GM12801 (cell line): Measurements from ENCODE around the gene RIMS3.

Source experiments
- TF ChIP-seq, protein P1 (sequence below): IDR thresholded peaks from one replicate; pipeline ENCODE4 v1.5.1; 2011; ENCODE audit warnings: control low read depth; ENCODE audit not compliant: insufficient read length; ENCODE audit errors: extremely low read depth

Gene RIMS3

DNA sequence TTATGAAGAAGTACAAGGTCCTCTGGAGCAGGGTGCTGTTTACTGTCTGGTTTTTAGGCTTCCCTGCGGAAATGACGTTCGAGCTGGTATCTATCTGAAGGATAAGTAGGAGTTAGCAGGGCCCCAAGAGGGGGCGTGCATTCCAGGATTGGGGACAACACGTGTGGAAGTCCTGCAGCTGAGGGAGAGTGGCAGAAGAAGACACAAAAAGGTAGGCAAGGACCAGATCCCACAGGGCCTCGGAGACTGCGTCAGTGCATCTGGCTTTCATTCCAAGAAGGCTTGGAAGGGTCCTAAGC is 5.9 kb downstream of the RIMS3 start:
- TF ChIP-seq, protein P1, sequence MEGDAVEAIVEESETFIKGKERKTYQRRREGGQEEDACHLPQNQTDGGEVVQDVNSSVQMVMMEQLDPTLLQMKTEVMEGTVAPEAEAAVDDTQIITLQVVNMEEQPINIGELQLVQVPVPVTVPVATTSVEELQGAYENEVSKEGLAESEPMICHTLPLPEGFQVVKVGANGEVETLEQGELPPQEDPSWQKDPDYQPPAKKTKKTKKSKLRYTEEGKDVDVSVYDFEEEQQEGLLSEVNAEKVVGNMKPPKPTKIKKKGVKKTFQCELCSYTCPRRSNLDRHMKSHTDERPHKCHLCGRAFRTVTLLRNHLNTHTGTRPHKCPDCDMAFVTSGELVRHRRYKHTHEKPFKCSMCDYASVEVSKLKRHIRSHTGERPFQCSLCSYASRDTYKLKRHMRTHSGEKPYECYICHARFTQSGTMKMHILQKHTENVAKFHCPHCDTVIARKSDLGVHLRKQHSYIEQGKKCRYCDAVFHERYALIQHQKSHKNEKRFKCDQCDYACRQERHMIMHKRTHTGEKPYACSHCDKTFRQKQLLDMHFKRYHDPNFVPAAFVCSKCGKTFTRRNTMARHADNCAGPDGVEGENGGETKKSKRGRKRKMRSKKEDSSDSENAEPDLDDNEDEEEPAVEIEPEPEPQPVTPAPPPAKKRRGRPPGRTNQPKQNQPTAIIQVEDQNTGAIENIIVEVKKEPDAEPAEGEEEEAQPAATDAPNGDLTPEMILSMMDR: no peak

- TF ChIP-seq, protein P1: no peak
Observed at GRCh38 chr1:40658751-40659648, 6.5 kb downstream of the RIMS3 start.

DNA sequence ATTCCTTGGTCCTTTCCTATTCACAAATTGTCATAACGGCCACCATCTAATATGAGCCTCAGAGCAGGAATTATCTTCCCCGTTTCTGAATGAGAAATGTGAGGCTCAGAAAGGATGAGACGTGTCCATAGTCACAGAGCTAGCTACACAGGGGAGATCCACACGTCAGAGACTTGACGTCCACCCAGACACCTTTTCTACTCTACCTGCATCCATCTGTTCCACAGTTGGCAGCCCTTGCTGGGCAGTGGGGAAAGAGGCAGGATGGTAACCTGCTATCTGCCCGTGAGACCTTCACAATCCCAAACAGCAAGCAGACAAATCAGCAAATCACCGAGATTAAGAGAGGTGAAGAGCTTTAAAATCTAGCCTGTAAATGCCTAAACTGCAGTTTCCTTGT is 8.4 kb downstream of the RIMS3 start:
- TF ChIP-seq, protein P1: no peak

- TF ChIP-seq, protein P1: no peak
Observed at GRCh38 chr1:40653851-40654537, 11.5 kb downstream of the RIMS3 start.

- TF ChIP-seq, protein P1: no peak
Observed at GRCh38 chr1:40652979-40653378, 12.5 kb downstream of the RIMS3 start.

DNA sequence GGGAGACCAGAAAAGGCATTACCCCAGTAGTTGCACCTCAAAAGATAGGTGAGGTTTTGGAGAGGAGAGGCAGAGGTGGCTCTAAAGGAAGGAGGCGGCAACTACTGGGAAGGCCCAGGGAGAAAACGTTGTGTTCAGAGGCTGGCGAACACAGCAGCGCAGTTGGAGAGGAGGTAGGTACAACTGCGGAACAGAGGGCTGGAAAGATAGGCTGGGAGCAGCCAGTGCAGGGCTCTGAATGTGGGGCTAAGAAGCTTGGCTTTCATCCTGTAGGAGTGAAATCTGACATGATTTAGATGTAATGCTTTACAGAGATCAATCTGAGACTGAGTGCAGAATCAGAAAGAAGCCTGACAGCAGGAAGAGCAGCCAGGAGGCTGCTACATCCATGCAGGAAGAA is 13.0 kb downstream of the RIMS3 start:
- TF ChIP-seq, protein P1: no peak

- TF ChIP-seq, protein P1: no peak
Observed at GRCh38 chr1:40651138-40651857, 14.2 kb downstream of the RIMS3 start.
